ENCODE data around the gene SENP7.

GRCh38 chr3:101509811-101510210, 3.2 kb downstream of the SENP7 start:
- TF ChIP-seq EZH2 (IDR thresholded peaks at IDR 0.05; ENCODE audit: low read depth) (no peak), CTCF (conservative IDR thresholded peaks at IDR 0.05) (no peak)

Measured in PC-9 (cell line).